A549 (cell line): ENCODE measurements around the gene RPL19. TPM values are rescaled to one million over a fixed set of nuclear protein-coding genes. Genes with fewer than 3 reads are reported as not detected.

ENCODE experiments used
- ATAC-seq, 2 experiments: fragments of 200-7000 bp in 1 of 2; fragments of >200 bp in 1 of 2; cut with Nextera tagmentation in 1 of 2; cut with Tn5 transposase in 1 of 2; 3 replicates each; pipeline versions ENCODE4 v1.8.0 to v1.9.1; 2018 to 2020; ENCODE audit warnings: mild to moderate bottlenecking in 1 of 2, moderate library complexity in 1 of 2
- CTCF ChIA-PET: fragments of 300-600 bp; sonication (Branson Sonifier 250); formaldehyde crosslinking; extraction: SDS; loops from one replicate; lab custom pipeline; 2021; ENCODE audit warnings: antibody characterized with exemption, inconsistent platforms; lab: Yijun Ruan, JAX
- POLR2A ChIA-PET: fragments of 350-600 bp; formaldehyde crosslinking; extraction: SDS; loops from one replicate; lab custom pipeline; 2021; ENCODE audit warnings: antibody characterized with exemption, inconsistent platforms; lab: Yijun Ruan, JAX
- DNase-seq, 2 experiments: peaks; one replicate each; pipeline versions ENCODE4 v3.0.0 to v3.0.0-alpha.2; 2011 to 2016; ENCODE audit warnings: low read depth in 1 of 2, low spot score in 1 of 2
- FAIRE-seq: peaks from 2 replicates; lab custom pipeline; 2011; peaks lifted over from hg19 to GRCh38; lab: Jason Lieb, UNC
- H3K27ac ChIP-seq, 2 experiments: fragments of >200 bp; sonication (Bioruptor Twin); formaldehyde crosslinking; 3 replicates each; pipeline ENCODE4 v1.5.1; 2016 to 2017
- H3K4me1 ChIP-seq: fragments of >200 bp; sonication (Bioruptor Twin); formaldehyde crosslinking; 3 replicates; pipeline ENCODE4 v1.6.1; 2016
- H3K4me2 ChIP-seq: fragments of >200 bp; sonication (Bioruptor Twin); formaldehyde crosslinking; 3 replicates; pipeline ENCODE4 v1.6.1; 2016
- H3K4me3 ChIP-seq: fragments of >200 bp; sonication (Bioruptor Twin); formaldehyde crosslinking; 3 replicates; pipeline ENCODE4 v1.5.1; 2016
- H3K9me3 ChIP-seq: fragments of >200 bp; sonication (Bioruptor Twin); formaldehyde crosslinking; 3 replicates; pipeline ENCODE4 v1.6.1; 2016
- CBX2 ChIP-seq: fragments of 200-600 bp; sonication (generic); IDR thresholded peaks from 2 replicates; pipeline ENCODE4 v1.6.1; 2016; ENCODE audit warnings: low read depth, mild to moderate bottlenecking, borderline replicate concordance
- CEBPB ChIP-seq, 2 experiments: fragments of >200 bp in 1 of 2; sonication (Bioruptor Twin) in 1 of 2; formaldehyde crosslinking in 1 of 2; IDR thresholded peaks; 2 replicates each; pipeline ENCODE4 v1.6.1; 2012 to 2016
- CHD4 ChIP-seq: fragments of 200-600 bp; sonication (generic); IDR thresholded peaks from 2 replicates; pipeline ENCODE4 v1.6.1; 2016; ENCODE audit warnings: antibody characterized with exemption, mild to moderate bottlenecking, borderline replicate concordance
- EHF ChIP-seq: fragments of 250-450 bp; sonication (Bioruptor Pico); IDR thresholded peaks from 2 replicates; pipeline ENCODE4 v1.5.0; 2020; ENCODE audit warnings: mild to moderate bottlenecking
- EP300 ChIP-seq, 2 experiments: fragments of >200 bp; sonication (Bioruptor Twin); formaldehyde crosslinking; IDR thresholded peaks; 2 replicates in 1 of 2; 3 replicates in 1 of 2; pipeline ENCODE4 v1.6.1; 2016 to 2017
- ESRRA ChIP-seq: fragments of 150-350 bp; IDR thresholded peaks from 2 replicates; pipeline ENCODE4 v1.6.1; 2014; ENCODE audit warnings: mild to moderate bottlenecking, low read length, borderline replicate concordance
- FOSB ChIP-seq: fragments of 250-450 bp; sonication (Bioruptor Pico); IDR thresholded peaks from 2 replicates; pipeline ENCODE4 v1.5.0; 2020; ENCODE audit warnings: mild to moderate bottlenecking, moderate library complexity
- FOXS1 ChIP-seq: fragments of 250-450 bp; sonication (Bioruptor Pico); IDR thresholded peaks from 2 replicates; pipeline ENCODE4 v1.5.0; 2020; ENCODE audit warnings: mild to moderate bottlenecking, moderate library complexity
- HDAC2 ChIP-seq: fragments of 200-600 bp; sonication (generic); IDR thresholded peaks from 2 replicates; pipeline ENCODE4 v1.6.1; 2016
- HOXA7 ChIP-seq: fragments of 250-450 bp; sonication (Bioruptor Pico); IDR thresholded peaks from 2 replicates; pipeline ENCODE4 v1.5.0; 2020; ENCODE audit warnings: mild to moderate bottlenecking, moderate library complexity
- HOXB13 ChIP-seq: fragments of 250-450 bp; sonication (Bioruptor Pico); IDR thresholded peaks from 2 replicates; pipeline ENCODE4 v1.5.0; 2020; ENCODE audit warnings: low read depth, mild to moderate bottlenecking, moderate library complexity
- KDM1A ChIP-seq: fragments of 200-600 bp; sonication (generic); IDR thresholded peaks from 2 replicates; pipeline ENCODE4 v1.6.1; 2016; ENCODE audit warnings: low read depth, mild to moderate bottlenecking
- MAFK ChIP-seq: fragments of 450-650 bp; IDR thresholded peaks from 2 replicates; pipeline ENCODE4 v1.6.1; 2014; ENCODE audit not compliant: partially characterized antibody
- MAZ ChIP-seq: fragments of 150-350 bp; IDR thresholded peaks from 2 replicates; pipeline ENCODE4 v1.6.1; 2014; ENCODE audit warnings: antibody characterized with exemption, low read depth, low read length, borderline replicate concordance
- PHF8 ChIP-seq: fragments of 200-600 bp; sonication (generic); IDR thresholded peaks from 2 replicates; pipeline ENCODE4 v1.6.1; 2016; ENCODE audit warnings: low read depth, mild to moderate bottlenecking, antibody characterized with exemption, moderate library complexity, borderline replicate concordance
- RAD21 ChIP-seq, 2 experiments: fragments of >200 bp in 1 of 2; sonication (Bioruptor Twin) in 1 of 2; formaldehyde crosslinking in 1 of 2; IDR thresholded peaks in 1 of 2; conservative IDR thresholded peaks in 1 of 2; 2 replicates in 1 of 2; 3 replicates in 1 of 2; pipeline ENCODE4 v1.6.1; 2012 to 2018; ENCODE audit warnings: inconsistent platforms in 1 of 2
- RCOR1 ChIP-seq: fragments of 150-350 bp; IDR thresholded peaks from 2 replicates; pipeline ENCODE4 v1.6.1; 2014; ENCODE audit warnings: antibody characterized with exemption, low read length, low read depth
- RNF2 ChIP-seq: fragments of 200-600 bp; sonication (generic); IDR thresholded peaks from 2 replicates; pipeline ENCODE4 v1.6.1; 2016; ENCODE audit warnings: low read depth, mild to moderate bottlenecking, antibody characterized with exemption, moderate library complexity, borderline replicate concordance
- SMC3 ChIP-seq: fragments of >200 bp; sonication (Bioruptor Twin); formaldehyde crosslinking; IDR thresholded peaks from 3 replicates; pipeline ENCODE4 v1.6.1; 2018; ENCODE audit warnings: inconsistent platforms
- SREBF2 ChIP-seq: fragments of 450-650 bp; IDR thresholded peaks from 2 replicates; pipeline ENCODE4 v1.6.1; 2014; ENCODE audit warnings: mild to moderate bottlenecking, moderate library complexity
- ZFP36 ChIP-seq: fragments of 450-650 bp; IDR thresholded peaks from 2 replicates; pipeline ENCODE4 v1.6.1; 2014; ENCODE audit warnings: borderline replicate concordance; ENCODE audit not compliant: partially characterized antibody
- ZNF302 ChIP-seq: fragments of 250-450 bp; sonication (Bioruptor Pico); IDR thresholded peaks from 2 replicates; pipeline ENCODE4 v1.9.0; 2021; ENCODE audit warnings: inconsistent platforms, mild to moderate bottlenecking, moderate library complexity
- WGBS: methylation state at CpG from one replicate; pipeline ENCODE4 v1.1.6; 2017; ENCODE audit errors: missing lambda C conversion rate; 5-methylcytosine and 5-hydroxymethylcytosine counted together
- polyA plus RNA-seq, 4 experiments: library from polyadenylated mRNA; depleted of rRNA in 3 of 4; stranded (reverse); fragments of >200 nt; fragmentation: RNase III in 1 of 4; extraction: RNeasy Plus Mini Kit Qiagen cat#74134 plus additional on column Dnase treatment in 1 of 4; gene quantifications; 2 replicates in 3 of 4; 3 replicates in 1 of 4; pipeline ENCODE4 v1.2.3, GENCODE V29; 2011 to 2017
- TF ChIP-seq, protein P1 (sequence below): IDR thresholded peaks from 2 replicates; pipeline ENCODE4 v1.6.1; 2012
- TF ChIP-seq, protein P2 (sequence below): fragments of 150-350 bp; IDR thresholded peaks from 2 replicates; pipeline ENCODE4 v1.6.1; 2014; ENCODE audit warnings: low read depth, mild to moderate bottlenecking, low read length
- TF ChIP-seq, protein P3 (sequence below): fragments of 250-450 bp; sonication (Bioruptor Pico); IDR thresholded peaks from 2 replicates; pipeline ENCODE4 v1.5.0; 2020; ENCODE audit warnings: low read depth, mild to moderate bottlenecking, moderate library complexity
- TF ChIP-seq, protein P4 (sequence below): fragments of 250-450 bp; sonication (Bioruptor Pico); IDR thresholded peaks from 2 replicates; pipeline ENCODE4 v1.5.0; 2021; ENCODE audit warnings: mild to moderate bottlenecking, moderate library complexity, borderline replicate concordance

The RPL19 gene
- polyA plus RNA-seq, 2 of the 4 experiments (the other 2 are of a cell fraction), result 2,211 to 2,862 TPM

DNA sequence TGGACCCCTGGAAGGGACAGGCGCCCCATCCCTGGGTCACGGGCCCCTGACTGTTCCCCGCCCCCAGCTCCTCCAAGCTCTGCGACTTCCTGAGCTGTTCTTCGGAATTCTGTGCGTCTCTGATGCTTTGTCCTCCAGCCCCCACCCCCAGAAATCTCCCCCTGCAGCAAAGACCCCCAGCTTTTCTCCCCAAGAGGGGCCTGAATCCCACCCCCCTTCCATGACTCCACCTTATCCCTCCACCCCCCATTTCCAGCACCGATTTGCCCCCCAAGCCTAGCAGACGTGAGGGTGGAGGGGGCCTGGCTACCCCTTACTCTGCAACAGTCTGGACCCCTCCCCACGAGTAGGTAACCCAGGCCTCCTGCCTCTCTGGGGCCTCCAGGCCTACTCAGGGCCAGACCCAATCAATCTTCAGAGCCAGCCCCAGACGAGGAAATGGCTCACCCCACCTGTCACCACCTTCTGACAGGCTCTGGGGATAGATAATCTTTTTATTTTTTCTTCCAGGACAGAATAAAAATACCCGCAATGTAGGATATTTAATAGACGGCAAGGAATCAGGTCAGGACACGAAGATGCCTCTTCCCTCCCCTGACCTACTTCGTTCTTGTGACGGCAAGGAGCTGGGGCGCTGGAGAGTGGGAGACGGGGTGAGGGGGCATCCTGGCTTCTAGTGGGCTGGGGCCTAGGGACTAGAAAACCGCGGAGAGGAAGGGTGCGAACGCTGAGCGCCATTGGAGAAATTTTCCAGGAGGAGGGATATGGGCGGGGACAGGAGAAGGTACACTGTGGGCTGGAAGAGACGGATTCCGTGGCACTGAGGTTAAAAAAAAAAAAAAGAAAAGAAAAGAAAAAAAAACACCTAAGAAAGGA lies 47.9 kb upstream of the RPL19 start:
- H3K4me3 ChIP-seq, result peak overlapping the region; percentile 89
- ChIA-PET CTCF (interaction anchor here (0.6 to 30.5 kb wide), 82 partner anchors 9 to 485 kb away, joined by 3 to 612 read pairs (median 5); partner anchors contain the start of genes ARL5C, EPOP, FBXO47 and LASP1), POLR2A (interaction anchor here (0.6 to 2.3 kb wide), 9 partner anchors 8 to 400 kb away, joined by 3 to 21 read pairs (median 6); partner anchors contain the start of genes LASP1, PSMB3 and RPL19)
- peaks cover 7% of the 10 kb centered on the region for H3K4me1 ChIP-seq
- H3K27ac ChIP-seq, result peak overlapping the region; percentile 37 to 72; a peak in 3 of 6 replicates
- H3K9me3 ChIP-seq, result no peaks in the 10 kb centered on the region
- ATAC-seq (peak in 1 of 2 experiments; percentile 4; a peak in 2 of 6 replicates), DNase-seq (peak in 1 of 2 experiments; percentile 54), FAIRE-seq (no peak)
- peak overlapping the region; percentile 83 for H3K4me2 ChIP-seq
- TF ChIP-seq HOXB13, result no peak
- no peak for TF ChIP-seq MAZ
- TF ChIP-seq EP300 (IDR thresholded peaks at IDR 0.05), result no peak
- no peak for TF ChIP-seq MAFK
- TF ChIP-seq, protein P1, sequence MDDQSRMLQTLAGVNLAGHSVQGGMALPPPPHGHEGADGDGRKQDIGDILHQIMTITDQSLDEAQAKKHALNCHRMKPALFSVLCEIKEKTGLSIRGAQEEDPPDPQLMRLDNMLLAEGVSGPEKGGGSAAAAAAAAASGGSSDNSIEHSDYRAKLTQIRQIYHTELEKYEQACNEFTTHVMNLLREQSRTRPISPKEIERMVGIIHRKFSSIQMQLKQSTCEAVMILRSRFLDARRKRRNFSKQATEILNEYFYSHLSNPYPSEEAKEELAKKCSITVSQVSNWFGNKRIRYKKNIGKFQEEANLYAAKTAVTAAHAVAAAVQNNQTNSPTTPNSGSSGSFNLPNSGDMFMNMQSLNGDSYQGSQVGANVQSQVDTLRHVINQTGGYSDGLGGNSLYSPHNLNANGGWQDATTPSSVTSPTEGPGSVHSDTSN, result no peak
- no peak for TF ChIP-seq HOXA7 (CRISPR knock-in tag)
- TF ChIP-seq, protein P2, sequence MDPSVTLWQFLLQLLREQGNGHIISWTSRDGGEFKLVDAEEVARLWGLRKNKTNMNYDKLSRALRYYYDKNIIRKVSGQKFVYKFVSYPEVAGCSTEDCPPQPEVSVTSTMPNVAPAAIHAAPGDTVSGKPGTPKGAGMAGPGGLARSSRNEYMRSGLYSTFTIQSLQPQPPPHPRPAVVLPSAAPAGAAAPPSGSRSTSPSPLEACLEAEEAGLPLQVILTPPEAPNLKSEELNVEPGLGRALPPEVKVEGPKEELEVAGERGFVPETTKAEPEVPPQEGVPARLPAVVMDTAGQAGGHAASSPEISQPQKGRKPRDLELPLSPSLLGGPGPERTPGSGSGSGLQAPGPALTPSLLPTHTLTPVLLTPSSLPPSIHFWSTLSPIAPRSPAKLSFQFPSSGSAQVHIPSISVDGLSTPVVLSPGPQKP, result no peak
- TF ChIP-seq FOXS1, result no peak
- TF ChIP-seq PHF8, result no peak
- TF ChIP-seq ZFP36, result no peak
- TF ChIP-seq CEBPB (IDR thresholded peaks at IDR 0.05), result no peak
- no peak for TF ChIP-seq CBX2
- TF ChIP-seq HDAC2, result no peak
- TF ChIP-seq FOSB (CRISPR knock-in tag), result no peak
- TF ChIP-seq RNF2, result no peak
- TF ChIP-seq ZNF302 (CRISPR knock-in tag), result no peak
- no peak for TF ChIP-seq CHD4
- no peak for TF ChIP-seq EHF (CRISPR knock-in tag)
- TF ChIP-seq RAD21 (conservative IDR thresholded peaks at IDR 0.05 in 1 of 2, IDR thresholded peaks at IDR 0.05 in 1 of 2), result no peak
- TF ChIP-seq RCOR1, result no peak
- WGBS, result 55% methylated on average over 23 of the region's 25 CpGs

DNA sequence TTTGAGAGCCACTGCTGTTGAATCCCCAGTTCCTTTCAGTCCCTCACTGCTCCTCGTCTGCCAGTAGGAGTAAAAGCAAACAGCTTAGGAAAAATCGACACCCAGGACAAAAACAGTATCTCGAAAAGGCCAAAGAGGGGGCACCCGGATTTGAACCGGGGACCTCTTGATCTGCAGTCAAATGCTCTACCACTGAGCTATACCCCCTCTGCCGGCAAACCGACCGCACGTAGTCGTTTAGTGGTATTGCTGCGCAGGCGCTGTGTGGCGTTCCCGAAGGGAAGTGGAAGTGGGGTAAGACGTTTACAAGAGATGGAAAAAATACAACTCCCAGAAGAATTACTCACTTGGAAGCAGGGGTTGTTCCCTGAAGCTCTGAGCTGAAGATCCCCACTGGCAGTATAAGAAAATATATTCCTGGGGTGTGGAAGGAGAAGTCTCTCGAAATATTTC lies 46.5 kb upstream of the RPL19 start:
- DNase-seq (peak; percentile 90 to 94), FAIRE-seq (peak; percentile 49), ATAC-seq (peak; percentile 65 to 69)
- 2% methylated on average over 16 of the region's 16 CpGs for WGBS
- TF ChIP-seq, protein P3, sequence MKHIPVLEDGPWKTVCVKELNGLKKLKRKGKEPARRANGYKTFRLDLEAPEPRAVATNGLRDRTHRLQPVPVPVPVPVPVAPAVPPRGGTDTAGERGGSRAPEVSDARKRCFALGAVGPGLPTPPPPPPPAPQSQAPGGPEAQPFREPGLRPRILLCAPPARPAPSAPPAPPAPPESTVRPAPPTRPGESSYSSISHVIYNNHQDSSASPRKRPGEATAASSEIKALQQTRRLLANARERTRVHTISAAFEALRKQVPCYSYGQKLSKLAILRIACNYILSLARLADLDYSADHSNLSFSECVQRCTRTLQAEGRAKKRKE (CRISPR knock-in tag), result no peak
- TF ChIP-seq KDM1A (no peak), RCOR1 (0 out of 2 replicates have a peak, but pooled peaks have one; percentile 13), MAFK (no peak), SREBF2 (peak; percentile 98), ESRRA (0 out of 2 replicates have a peak, but pooled peaks have one; percentile 59), SMC3 (0 out of 3 replicates have a peak, but pooled peaks have one; percentile 26)
- TF ChIP-seq, protein P4, sequence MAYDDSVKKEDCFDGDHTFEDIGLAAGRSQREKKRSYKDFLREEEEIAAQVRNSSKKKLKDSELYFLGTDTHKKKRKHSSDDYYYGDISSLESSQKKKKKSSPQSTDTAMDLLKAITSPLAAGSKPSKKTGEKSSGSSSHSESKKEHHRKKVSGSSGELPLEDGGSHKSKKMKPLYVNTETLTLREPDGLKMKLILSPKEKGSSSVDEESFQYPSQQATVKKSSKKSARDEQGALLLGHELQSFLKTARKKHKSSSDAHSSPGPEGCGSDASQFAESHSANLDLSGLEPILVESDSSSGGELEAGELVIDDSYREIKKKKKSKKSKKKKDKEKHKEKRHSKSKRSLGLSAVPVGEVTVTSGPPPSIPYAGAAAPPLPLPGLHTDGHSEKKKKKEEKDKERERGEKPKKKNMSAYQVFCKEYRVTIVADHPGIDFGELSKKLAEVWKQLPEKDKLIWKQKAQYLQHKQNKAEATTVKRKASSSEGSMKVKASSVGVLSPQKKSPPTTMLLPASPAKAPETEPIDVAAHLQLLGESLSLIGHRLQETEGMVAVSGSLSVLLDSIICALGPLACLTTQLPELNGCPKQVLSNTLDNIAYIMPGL (CRISPR knock-in tag), result peak; percentile 74; the same call in 1 of the 2 replicates
- TF ChIP-seq, protein P1, result 0 out of 2 replicates have a peak, but pooled peaks have one; percentile 23
- TF ChIP-seq, all 56 proteins: peak for 6
- ChIA-PET CTCF (interaction anchor here (0.6 to 30.5 kb wide), 94 partner anchors 8 to 570 kb away, joined by 3 to 612 read pairs (median 5); partner anchors contain the start of genes ARL5C, CACNB1, FBXO47 and LASP1), POLR2A (interaction anchor here (0.6 to 2.3 kb wide), 12 partner anchors 9 to 401 kb away, joined by 3 to 21 read pairs (median 4); partner anchors contain the start of genes LASP1, PSMB3 and RPL19)
- no peaks in the 10 kb centered on the region for H3K9me3 ChIP-seq
- peak overlapping the region; percentile 76 to 87 for H3K27ac ChIP-seq
- H3K4me3 ChIP-seq, result peak overlapping the region; percentile 89
- H3K4me1 ChIP-seq, result peaks cover 7% of the 10 kb centered on the region
- H3K4me2 ChIP-seq, result peak overlapping the region; percentile 83
